GM13977 (cell line): ENCODE data around the gene CHERP.
A peak's percentile ranks its signal among the peaks of the same experiment; 100 is the strongest.

Experiments used
- DNase-seq: peaks from one replicate; pipeline ENCODE4 v3.0.0; 2012; ENCODE audit warnings: low spot score
- CTCF ChIP-seq: IDR thresholded peaks from 2 replicates; pipeline ENCODE4 v1.5.1; 2012; ENCODE audit warnings: mild to moderate bottlenecking, control low read depth; ENCODE audit not compliant: insufficient read depth; ENCODE audit errors: extremely low read depth, missing control alignments
- in situ Hi-C: fragments of 300-500 bp; cut with MboI; formaldehyde crosslinking; loops from one replicate; pipeline ENCODE4 v1.12.0; 2022; ENCODE audit warnings: low sequenced_read_pairs, low pct_unique_long_range_greater_than_20kb, mixed read lengths, inconsistent platforms; ENCODE audit not compliant: unreplicated experiment

The CHERP gene

GRCh38 chr19:16520074-16520973 is 21.9 kb downstream of the CHERP start:
- TF ChIP-seq CTCF = no peak
- in situ Hi-C loops = no loop called here
- peak; percentile 23 for DNase-seq

GRCh38 chr19:16519230-16519687 is 23.0 kb downstream of the CHERP start:
- in situ Hi-C loops = no loop called here
- peak; percentile 32 for DNase-seq
- no peak for TF ChIP-seq CTCF

- no peak for DNase-seq
- TF ChIP-seq CTCF = no peak
- in situ Hi-C loops = no loop called here
Observed at GRCh38 chr19:16518483-16519229, 23.6 kb downstream of the CHERP start.

- in situ Hi-C loops = no loop called here
- peak; percentile 24 for DNase-seq
- no peak for TF ChIP-seq CTCF
Observed at GRCh38 chr19:16518061-16518460, 24.2 kb downstream of the CHERP start.

GRCh38 chr19:16516923-16517610 is 25.2 kb downstream of the CHERP start:
- in situ Hi-C loops = no loop called here
- TF ChIP-seq CTCF = no peak
- DNase-seq = peak; percentile 21

- in situ Hi-C loops = no loop called here
- TF ChIP-seq CTCF = no peak
- DNase-seq = peak; percentile 14
Observed at GRCh38 chr19:16516381-16516780, 25.9 kb downstream of the CHERP start.
